Measurements from ENCODE around the gene PNPLA8. TPM values are rescaled to one million over a fixed set of nuclear protein-coding genes. Genes with fewer than 3 reads are reported as not detected.

Gene PNPLA8
- total and polyA plus RNA-seq, 2 donors (not counting 3 experiments of a cell fraction or from before 2014, with no cell fraction given) = 5.9 to 19.9 TPM

DNA sequence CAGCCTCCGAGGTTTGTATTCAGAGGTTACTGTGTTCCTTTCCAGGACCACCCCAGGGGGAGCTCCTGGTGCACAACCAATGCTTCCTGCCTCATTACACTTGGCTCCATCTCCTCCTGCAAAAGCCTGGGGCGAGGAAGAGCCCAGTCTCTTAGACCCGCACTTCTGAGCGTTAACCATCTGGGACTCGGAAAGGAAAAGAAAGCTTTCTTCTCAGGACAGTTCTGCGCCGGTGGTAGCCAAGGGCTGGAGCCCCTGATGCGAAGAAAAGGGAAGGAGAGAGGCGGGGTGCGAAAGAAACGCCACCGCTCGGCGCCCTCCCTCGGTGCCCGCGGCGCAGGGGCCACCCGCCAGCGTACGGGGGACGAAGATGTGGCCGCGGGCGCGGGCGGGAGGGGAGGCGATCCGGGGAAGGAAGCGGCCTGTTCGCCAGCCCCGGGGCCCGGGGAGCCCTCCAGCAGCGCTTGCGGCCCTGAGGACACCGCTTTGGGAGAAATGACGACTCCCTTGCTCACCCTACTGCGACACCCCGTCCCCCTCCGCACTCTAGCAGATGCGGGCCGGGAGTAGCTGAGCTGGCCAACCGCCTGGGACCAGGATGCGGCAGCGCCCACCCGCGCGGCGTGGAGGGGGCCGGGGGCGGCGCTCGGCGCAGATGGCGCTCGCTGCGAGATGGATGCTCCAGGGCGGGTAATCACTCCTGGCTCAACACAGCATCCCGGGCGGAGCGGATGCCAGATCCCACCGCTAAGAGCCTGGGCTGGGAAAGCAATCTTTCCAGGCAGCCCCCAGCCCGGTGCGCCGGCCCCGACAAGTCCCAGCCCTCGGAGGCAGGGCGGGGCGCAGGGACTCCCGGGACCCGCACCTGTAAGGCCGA, 71.0 kb downstream of the PNPLA8 start:
- POLR2A ChIA-PET = interaction anchor here (1.0 kb wide), 1 partner anchor 143 kb away, joined by 3 read pairs; no protein-coding TSS in a partner anchor
- peaks cover 49% of the 10 kb centered on the region for H3K4me1 ChIP-seq (ENCODE audit: control insufficient read depth, extremely low read depth, insufficient read depth, low read length)
- H4K20me1 ChIP-seq (replicated peaks; ENCODE audit: control insufficient read depth, extremely low read depth, insufficient read depth, low read length) = no peaks in the 10 kb centered on the region
- H3K27me3 ChIP-seq (ENCODE audit: control insufficient read depth in 2 of 2, insufficient read depth in 2 of 2, low read length in 2 of 2) = no peaks in the 10 kb centered on the region
- H3K27ac ChIP-seq (ENCODE audit: insufficient read depth, low read depth, low read length) = peak overlapping the region; percentile 78
- no peaks in the 10 kb centered on the region for H3K9me3 ChIP-seq (replicated peaks; ENCODE audit: control insufficient read depth, insufficient read depth, low read length)
- H3K9me1 ChIP-seq (replicated peaks; ENCODE audit: control insufficient read depth, extremely low read depth, insufficient read depth, low read length) = no peaks in the 10 kb centered on the region
- DNase-seq (ENCODE audit: low read depth, low spot score) (peak; percentile 57), FAIRE-seq (peak; percentile 69)
- peaks cover 55% of the 10 kb centered on the region for H3K79me2 ChIP-seq (ENCODE audit: control insufficient read depth, insufficient read depth, low read length)
- peak overlapping the region; percentile 49 for H3K9ac ChIP-seq (replicated peaks; ENCODE audit: extremely low read depth, insufficient read depth, low read length)
- H3K4me3 ChIP-seq (replicated peaks in 1 of 3; ENCODE audit: insufficient read depth in 1 of 3, low read depth in 1 of 3, low read length in 3 of 3) = peak overlapping the region; percentile 65 to 95 (median 88)
- peak overlapping the region; percentile 93 for H2AFZ ChIP-seq (ENCODE audit: low read depth, low read length)
- CTCF ChIA-PET = interaction anchor here (0.7 to 6.1 kb wide), 18 partner anchors 17 to 276 kb away, joined by 3 to 88 read pairs (median 4); no protein-coding TSS in a partner anchor
- TSS peak; percentile 47 for BruUV-seq (replicated peaks)
- H3K4me2 ChIP-seq (ENCODE audit: insufficient read depth, low read length) = peak overlapping the region; percentile 89
- TF ChIP-seq FOS (IDR thresholded peaks at IDR 0.05; ENCODE audit: borderline replicate concordance, insufficient read depth, low read length) (no peak), CTCF (IDR thresholded peaks at IDR 0.05; ENCODE audit: extremely low read depth in 1 of 2, insufficient read depth in 1 of 2, low read depth in 1 of 2, low read length in 2 of 2) (peak in 1 of 2 donors; percentile 28), EZH2 (IDR thresholded peaks at IDR 0.05; ENCODE audit: borderline replicate concordance, low read depth, low read length, severe bottlenecking) (no peak)
- intact Hi-C loops (cut with micrococcal nuclease) = loop anchor here (1.0 to 2.0 kb wide), 2 partner anchors 42 to 144 kb away; no protein-coding TSS in a partner anchor
- dilution Hi-C loops (cut with MboI; ENCODE audit: extremely low pct_ligation_motif_present, low sequenced_read_pairs) = no loop called here
- H3K36me3 ChIP-seq (ENCODE audit: control insufficient read depth in 2 of 2, extremely low read depth in 1 of 2, insufficient read depth in 2 of 2, low read length in 2 of 2) = no peaks in the 10 kb centered on the region

All from endothelial cell of umbilical vein (primary cell).